ENCODE results near the gene FKBP10.

FKBP10 gene

GRCh38 chr17:41868568-41868967, 55.8 kb downstream of the FKBP10 start:
- TF ChIP-seq CTCF (IDR thresholded peaks at IDR 0.05): no peak

GRCh38 chr17:41869426-41869825, 56.6 kb downstream of the FKBP10 start:
- no peak for TF ChIP-seq CTCF (IDR thresholded peaks at IDR 0.05)

- no peak for TF ChIP-seq CTCF (IDR thresholded peaks at IDR 0.05)
Observed at GRCh38 chr17:41870097-41870496, 57.3 kb downstream of the FKBP10 start.

- TF ChIP-seq CTCF (IDR thresholded peaks at IDR 0.05): no peak
Observed at GRCh38 chr17:41870627-41871026, 57.8 kb downstream of the FKBP10 start.

GRCh38 chr17:41871789-41872188, 59.0 kb downstream of the FKBP10 start:
- no peak for TF ChIP-seq CTCF (IDR thresholded peaks at IDR 0.05)

All from LNCAP (cell line).